Measurements from ENCODE around the gene MYRIP. TPM values are rescaled to one million over a fixed set of nuclear protein-coding genes. Genes with fewer than 3 reads are reported as not detected.

MYRIP gene
- total RNA-seq = 12.7 TPM

DNA sequence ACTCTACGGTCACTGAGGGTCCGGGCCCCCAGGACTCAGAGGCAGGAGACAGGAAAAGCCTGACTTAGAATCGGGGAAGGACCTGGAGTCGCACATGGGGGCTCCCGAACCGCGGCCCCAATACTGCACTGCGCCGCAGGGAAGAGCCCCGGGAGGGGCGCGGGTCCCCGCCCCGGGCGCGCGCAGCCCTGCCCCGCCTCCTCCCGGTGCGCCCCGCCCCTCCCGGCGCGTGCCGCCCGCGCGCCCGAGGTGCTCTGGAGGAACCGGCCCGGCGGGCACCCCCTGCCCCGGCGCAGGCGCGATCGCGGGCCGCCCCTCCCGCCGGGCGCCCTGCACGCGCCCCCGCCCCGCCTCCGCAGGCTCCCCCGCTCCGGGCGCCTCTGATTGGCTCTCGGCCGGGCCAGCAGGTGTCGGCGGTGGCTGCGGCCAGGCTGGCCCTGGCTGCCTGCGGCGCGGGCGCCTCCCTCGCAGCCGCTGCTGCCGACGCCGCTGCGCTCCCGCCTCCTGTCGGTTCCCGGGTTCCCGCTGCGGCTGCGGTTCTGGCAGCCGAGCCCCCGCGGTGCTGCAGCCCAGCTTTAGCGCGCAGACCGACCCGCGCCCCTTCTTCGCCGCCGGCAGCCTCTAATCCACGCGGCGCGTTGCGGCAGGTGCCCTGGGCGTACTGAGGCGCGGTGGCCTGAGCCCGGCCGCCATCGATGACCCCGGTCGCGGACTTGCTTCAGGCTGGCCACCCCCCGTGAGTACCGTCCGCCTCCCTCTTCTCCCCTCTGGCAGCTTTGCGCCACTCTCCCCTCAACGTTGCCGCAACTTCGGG lies at the start of gene MYRIP:
MYRIP (plus strand) TSS at position 429 of the 814 bp plus-strand sequence. CDS start 91,208 bp downstream, outside the sequence.
- Histone ChIP-seq H3K4me1 (peaks cover 4 to 8% of the 10 kb centered on the region in 2 donors), H3K27me3 (peaks cover 19% of the 10 kb centered on the region), H3K36me3 (no peaks in the 10 kb centered on the region), H3K9me3 (no peaks in the 10 kb centered on the region), H3K27ac (no peak within 1 kb of the TSS), H3K4me3 (peak within 1 kb of the TSS; percentile 64 to 76)
- DNase-seq (ENCODE audit: low spot score in 2 of 2) = peak in 1 of 2 donors; percentile 63
- intact Hi-C loops (cut with DNase I) = no loop called here
- TF ChIP-seq, protein P1, sequence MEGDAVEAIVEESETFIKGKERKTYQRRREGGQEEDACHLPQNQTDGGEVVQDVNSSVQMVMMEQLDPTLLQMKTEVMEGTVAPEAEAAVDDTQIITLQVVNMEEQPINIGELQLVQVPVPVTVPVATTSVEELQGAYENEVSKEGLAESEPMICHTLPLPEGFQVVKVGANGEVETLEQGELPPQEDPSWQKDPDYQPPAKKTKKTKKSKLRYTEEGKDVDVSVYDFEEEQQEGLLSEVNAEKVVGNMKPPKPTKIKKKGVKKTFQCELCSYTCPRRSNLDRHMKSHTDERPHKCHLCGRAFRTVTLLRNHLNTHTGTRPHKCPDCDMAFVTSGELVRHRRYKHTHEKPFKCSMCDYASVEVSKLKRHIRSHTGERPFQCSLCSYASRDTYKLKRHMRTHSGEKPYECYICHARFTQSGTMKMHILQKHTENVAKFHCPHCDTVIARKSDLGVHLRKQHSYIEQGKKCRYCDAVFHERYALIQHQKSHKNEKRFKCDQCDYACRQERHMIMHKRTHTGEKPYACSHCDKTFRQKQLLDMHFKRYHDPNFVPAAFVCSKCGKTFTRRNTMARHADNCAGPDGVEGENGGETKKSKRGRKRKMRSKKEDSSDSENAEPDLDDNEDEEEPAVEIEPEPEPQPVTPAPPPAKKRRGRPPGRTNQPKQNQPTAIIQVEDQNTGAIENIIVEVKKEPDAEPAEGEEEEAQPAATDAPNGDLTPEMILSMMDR (IDR thresholded peaks at IDR 0.05) = no peak

- Histone ChIP-seq H3K4me1 (no peaks in the 10 kb centered on the region), H3K9me3 (no peaks in the 10 kb centered on the region), H3K27ac (no peak overlapping the region), H3K27me3 (no peaks in the 10 kb centered on the region), H3K36me3 (no peaks in the 10 kb centered on the region), H3K4me3 (no peak overlapping the region)
- intact Hi-C loops (cut with DNase I) = no loop called here
- no peak for DNase-seq (ENCODE audit: low spot score in 2 of 2)
- TF ChIP-seq, protein P1 (IDR thresholded peaks at IDR 0.05) = no peak
Measured at GRCh38 chr3:39760325-39760724, 49.1 kb upstream of the MYRIP start.

DNA sequence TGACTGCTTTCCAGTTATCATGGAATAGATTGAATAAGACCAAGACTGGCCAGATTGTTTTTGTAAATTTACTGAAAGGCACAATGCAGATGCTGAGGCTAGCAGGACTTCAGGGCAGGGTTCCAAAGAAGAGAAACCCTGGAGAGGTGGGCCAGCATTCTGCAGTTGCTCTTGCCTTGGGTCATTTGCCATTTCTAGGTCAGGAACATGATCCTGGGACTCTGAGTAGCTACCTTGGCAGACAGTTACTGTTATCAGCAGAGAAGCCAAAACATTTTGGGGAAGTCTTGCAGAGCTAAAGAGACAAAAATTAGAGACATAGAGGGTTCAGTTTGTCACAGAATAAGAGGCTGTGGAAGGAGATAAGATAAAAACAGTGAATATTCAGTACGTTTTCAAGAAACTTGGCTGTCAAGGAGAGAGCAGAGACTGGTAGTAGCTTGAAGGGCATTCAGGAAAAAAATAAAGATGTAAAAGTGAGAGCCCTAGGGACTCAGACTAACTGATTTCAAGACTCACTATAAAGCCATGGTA lies 46.8 kb upstream of the MYRIP start:
- no peaks in the 10 kb centered on the region for H3K4me1 ChIP-seq
- intact Hi-C loops (cut with DNase I) = no loop called here
- no peak overlapping the region for H3K4me3 ChIP-seq
- H3K27me3 ChIP-seq = no peaks in the 10 kb centered on the region
- TF ChIP-seq, protein P1 (IDR thresholded peaks at IDR 0.05) = no peak
- H3K27ac ChIP-seq = no peak overlapping the region
- no peak for DNase-seq (ENCODE audit: low spot score in 2 of 2)
- no peaks in the 10 kb centered on the region for H3K36me3 ChIP-seq
- H3K9me3 ChIP-seq = no peaks in the 10 kb centered on the region

DNA sequence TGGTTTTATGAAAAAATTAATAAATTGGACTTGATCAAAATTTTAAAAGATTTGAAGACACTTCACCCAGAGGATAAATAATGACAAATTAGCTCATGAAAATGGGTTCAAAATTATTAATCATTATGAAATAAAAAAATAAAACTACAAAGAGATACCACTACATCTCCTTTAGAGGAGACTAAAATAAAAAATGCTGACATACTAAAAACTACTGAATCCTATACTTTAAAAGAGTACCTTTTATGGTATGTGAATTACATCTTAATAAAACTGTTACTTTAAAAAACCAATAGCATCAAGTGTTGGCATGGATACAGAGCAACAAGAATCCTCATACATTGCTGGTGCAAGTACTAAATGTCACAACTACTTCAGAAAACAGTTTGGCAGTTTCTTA lies 46.0 kb upstream of the MYRIP start:
- DNase-seq (ENCODE audit: low spot score in 2 of 2) = no peak
- TF ChIP-seq, protein P1 (IDR thresholded peaks at IDR 0.05) = no peak
- intact Hi-C loops (cut with DNase I) = no loop called here

GRCh38 chr3:39765575-39765974 lies 43.8 kb upstream of the MYRIP start:
- Histone ChIP-seq H3K9me3 (no peaks in the 10 kb centered on the region), H3K4me1 (no peaks in the 10 kb centered on the region), H3K27me3 (no peaks in the 10 kb centered on the region), H3K4me3 (no peak overlapping the region), H3K27ac (no peak overlapping the region), H3K36me3 (no peaks in the 10 kb centered on the region)
- no peak for DNase-seq (ENCODE audit: low spot score in 2 of 2)
- intact Hi-C loops (cut with DNase I) = no loop called here
- TF ChIP-seq, protein P1 (IDR thresholded peaks at IDR 0.05) = no peak

More for the DNA sequence above, 46.0 kb upstream of the MYRIP start:
- H3K27me3 ChIP-seq = no peaks in the 10 kb centered on the region
- H3K27ac ChIP-seq = no peak overlapping the region
- no peaks in the 10 kb centered on the region for H3K4me1 ChIP-seq
- no peaks in the 10 kb centered on the region for H3K36me3 ChIP-seq
- H3K9me3 ChIP-seq = no peaks in the 10 kb centered on the region
- H3K4me3 ChIP-seq = no peak overlapping the region

All from ascending aorta (tissue), 2 donors.